Smooth muscle cell (in vitro differentiated cells): ENCODE measurements around the gene MTHFD1. TPM values are rescaled to one million over a fixed set of nuclear protein-coding genes. Genes with fewer than 3 reads are reported as not detected.
A peak's percentile ranks its signal among the peaks of the same experiment; 100 is the strongest.

ENCODE experiments used
- DNase-seq: peaks from one replicate; lab custom pipeline; 2025; ENCODE audit not compliant: unreplicated experiment; lab: John Stamatoyannopoulos, UW
- H2AFZ ChIP-seq: fragments of 200-600 bp; sonication (generic); 2 replicates; pipeline ENCODE4 v1.6.0; 2016; ENCODE audit warnings: antibody characterized with exemption, low read depth, mild to moderate bottlenecking
- H3F3A ChIP-seq: fragments of 200-600 bp; sonication (generic); 2 replicates; pipeline ENCODE4 v1.6.0; 2017; ENCODE audit warnings: antibody characterized with exemption, low read depth
- H3K27ac ChIP-seq: fragments of 200-600 bp; sonication (generic); 2 replicates; pipeline ENCODE4 v1.5.1; 2016; ENCODE audit warnings: low read depth, mild to moderate bottlenecking
- H3K27me3 ChIP-seq: fragments of 200-600 bp; sonication (generic); 2 replicates; pipeline ENCODE4 v1.6.1; 2016; ENCODE audit warnings: low read depth, mild to moderate bottlenecking
- H3K36me3 ChIP-seq: fragments of 200-600 bp; sonication (generic); 2 replicates; pipeline ENCODE4 v1.5.1; 2016; ENCODE audit warnings: low read depth
- H3K4me1 ChIP-seq: fragments of 200-600 bp; sonication (generic); 2 replicates; pipeline ENCODE4 v1.5.1; 2016; ENCODE audit warnings: low read depth
- H3K4me2 ChIP-seq: fragments of 200-600 bp; sonication (generic); 2 replicates; pipeline ENCODE4 v1.6.0; 2016; ENCODE audit warnings: mild to moderate bottlenecking
- H3K4me3 ChIP-seq: fragments of 200-600 bp; sonication (generic); 2 replicates; pipeline ENCODE4 v1.5.1; 2016; ENCODE audit warnings: mild to moderate bottlenecking
- H3K79me2 ChIP-seq: fragments of 200-600 bp; sonication (generic); 2 replicates; pipeline ENCODE4 v1.6.0; 2016; ENCODE audit warnings: low read depth, mild to moderate bottlenecking
- H3K9ac ChIP-seq: fragments of 200-600 bp; sonication (generic); 2 replicates; pipeline ENCODE4 v1.6.0; 2016; ENCODE audit warnings: low read depth
- H3K9me3 ChIP-seq: fragments of 200-600 bp; sonication (generic); replicated peaks from 2 replicates; pipeline ENCODE4 v1.5.1; 2016; ENCODE audit warnings: low read depth
- H4K20me1 ChIP-seq: fragments of 200-600 bp; sonication (generic); 2 replicates; pipeline ENCODE4 v1.6.0; 2016; ENCODE audit warnings: low read depth
- CTCF ChIP-seq: fragments of 200-600 bp; sonication (generic); IDR thresholded peaks from 2 replicates; pipeline ENCODE4 v1.5.1; 2017; ENCODE audit warnings: borderline replicate concordance, mild to moderate bottlenecking, antibody characterized with exemption; ENCODE audit not compliant: insufficient read depth, poor library complexity, severe bottlenecking
- WGBS: methylation state at CpG from one replicate; pipeline ENCODE4 v1.1.7; 2016; ENCODE audit warnings: low lambda C conversion rate; 5-methylcytosine and 5-hydroxymethylcytosine counted together
- polyA plus RNA-seq: library from polyadenylated mRNA; unstranded; fragments of >200 nt; fragmentation: Nextera tagmentation; extraction: Ambion mirVana; gene quantifications from 2 replicates; pipeline ENCODE4 v1.2.1, GENCODE V29; 2016
- total RNA-seq: library from RNA; depleted of rRNA; stranded (reverse); fragments of >200 nt; gene quantifications from 2 replicates; pipeline ENCODE4 v1.2.3, GENCODE V29; 2014

Gene MTHFD1
- total and polyA plus RNA-seq, 2 experiments from 2014 or later: 12.8 to 25.4 TPM

GRCh38 chr14:64438181-64438841 lies 50.2 kb downstream of the MTHFD1 start:
- H3K4me3 ChIP-seq: no peak overlapping the region

GRCh38 chr14:64439141-64439540 lies 51.0 kb downstream of the MTHFD1 start:
- Histone ChIP-seq H2AFZ (no peak overlapping the region), H4K20me1 (no peaks in the 10 kb centered on the region), H3K36me3 (no peaks in the 10 kb centered on the region), H3K4me2 (peak overlapping the region; percentile 30), H3K79me2 (no peaks in the 10 kb centered on the region), H3F3A (peaks cover 14% of the 10 kb centered on the region), H3K4me1 (peaks cover 13% of the 10 kb centered on the region), H3K9ac (peak overlapping the region; percentile 19), H3K9me3 (no peaks in the 10 kb centered on the region), H3K27me3 (no peaks in the 10 kb centered on the region), H3K27ac (peak overlapping the region; percentile 80), H3K4me3 (no peak overlapping the region)
- DNase-seq: no peak
- no peak for TF ChIP-seq CTCF
- WGBS: 80% methylated on average over 6 of the region's 6 CpGs

More at GRCh38 chr14:64438181-64438841, 50.2 kb downstream of the MTHFD1 start:
- Histone ChIP-seq H3K4me1 (peaks cover 13% of the 10 kb centered on the region), H3K36me3 (no peaks in the 10 kb centered on the region), H3K27ac (peak overlapping the region; percentile 80), H3K9ac (no peak overlapping the region), H2AFZ (no peak overlapping the region), H4K20me1 (no peaks in the 10 kb centered on the region), H3K9me3 (no peaks in the 10 kb centered on the region), H3F3A (peaks cover 14% of the 10 kb centered on the region), H3K27me3 (no peaks in the 10 kb centered on the region), H3K79me2 (no peaks in the 10 kb centered on the region), H3K4me2 (peak overlapping the region; percentile 30)
- no peak for TF ChIP-seq CTCF
- 5% methylated on average over 3 of the region's 3 CpGs for WGBS
- DNase-seq: no peak

GRCh38 chr14:64440494-64440893 lies 52.3 kb downstream of the MTHFD1 start:
- H3K27me3 ChIP-seq: no peaks in the 10 kb centered on the region
- no peak overlapping the region for H3K9ac ChIP-seq
- DNase-seq: no peak
- TF ChIP-seq CTCF: no peak
- no peak overlapping the region for H2AFZ ChIP-seq
- no peaks in the 10 kb centered on the region for H4K20me1 ChIP-seq
- WGBS: 85% methylated on average over 3 of the region's 3 CpGs
- H3K4me3 ChIP-seq: no peak overlapping the region
- no peaks in the 10 kb centered on the region for H3K9me3 ChIP-seq
- H3K79me2 ChIP-seq: no peaks in the 10 kb centered on the region
- no peak overlapping the region for H3K4me2 ChIP-seq
- H3K36me3 ChIP-seq: no peaks in the 10 kb centered on the region
- H3F3A ChIP-seq: peaks cover 20% of the 10 kb centered on the region
- no peak overlapping the region for H3K27ac ChIP-seq
- peaks cover 24% of the 10 kb centered on the region for H3K4me1 ChIP-seq
